Fibroblast of peridontal ligament (primary cell): ENCODE results near the gene MAP2K2.
"Not testable (repeated sequence)": the region's sequence is repeated elsewhere in the genome, so short reads cannot be mapped to it uniquely, and the experiment has no call there.

Experiments
- DNase-seq: peaks from one replicate; pipeline ENCODE4 v3.0.0-alpha.2; 2010; ENCODE audit errors: extremely low read depth

Gene MAP2K2

DNA sequence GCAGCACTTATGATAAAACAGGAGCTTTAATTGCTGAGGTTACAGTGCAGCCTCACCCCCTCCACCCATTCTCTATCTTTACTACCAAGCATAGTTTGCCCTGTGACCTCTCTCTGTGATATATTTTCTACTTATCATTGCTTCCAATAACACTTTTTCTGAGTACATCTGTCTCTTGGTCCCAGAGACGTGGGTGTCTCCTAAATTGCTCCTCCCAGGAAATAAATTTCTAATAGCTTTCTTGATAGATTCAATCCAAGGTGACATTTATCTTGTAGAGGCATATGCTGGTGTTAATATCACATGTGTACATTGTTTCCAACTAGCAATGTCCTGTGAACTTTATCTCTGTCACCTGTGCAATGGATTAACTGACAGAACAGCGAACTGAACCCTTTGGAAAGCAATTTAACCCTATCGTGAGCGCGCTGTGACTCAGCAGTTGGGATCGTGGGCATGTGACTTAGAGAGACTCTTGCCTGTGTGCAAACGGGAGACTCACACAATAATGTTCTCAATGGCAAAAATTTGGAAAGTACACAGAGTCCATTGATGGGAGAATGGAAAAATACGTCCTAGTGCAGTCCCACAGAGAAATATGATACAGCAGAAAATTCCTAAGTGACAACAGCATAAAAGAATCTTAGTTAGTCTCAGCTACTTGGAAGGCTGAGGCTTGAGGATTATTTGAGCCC, 7.0 kb upstream of the MAP2K2 start:
- peak; percentile 83 for DNase-seq

DNA sequence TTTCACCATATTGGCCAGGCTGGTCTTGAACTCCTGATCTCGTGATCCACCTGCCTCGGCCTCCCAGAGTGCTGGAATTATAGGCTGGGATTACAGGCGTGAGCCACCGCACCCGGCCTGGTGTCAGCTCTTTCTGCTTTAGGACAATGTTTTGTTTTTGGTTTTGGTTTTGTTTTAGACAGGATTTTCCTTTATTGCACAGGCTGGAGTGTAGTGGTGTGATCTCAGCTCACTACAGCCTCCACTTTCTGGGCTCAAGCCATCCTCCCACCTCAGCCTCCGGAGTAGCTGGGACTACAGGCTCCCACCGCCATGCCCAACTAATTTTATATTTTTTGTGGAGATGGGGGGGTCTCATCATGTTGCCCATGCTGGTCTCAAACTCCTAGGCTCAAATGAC, 5.1 kb upstream of the MAP2K2 start:
- DNase-seq, result not testable (repeated sequence)

DNA sequence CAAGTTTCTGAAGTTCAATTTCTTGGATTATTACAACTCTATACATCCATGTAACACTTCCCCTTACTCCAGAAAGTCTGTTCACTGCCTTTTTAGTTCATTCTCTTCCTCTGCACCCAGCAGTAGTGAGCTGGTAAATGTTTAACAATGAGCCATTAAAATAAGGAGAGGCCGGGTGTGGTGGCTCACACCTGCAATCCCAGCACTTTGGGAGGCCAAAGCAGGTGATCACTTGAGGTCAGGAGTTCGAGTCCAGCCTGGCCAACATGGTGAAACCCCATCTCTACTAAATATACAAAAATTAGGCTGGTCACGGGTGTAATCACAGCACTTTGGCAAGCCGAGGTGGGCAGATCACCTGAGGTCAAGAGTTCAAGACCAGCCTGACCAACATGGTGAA, 3.4 kb upstream of the MAP2K2 start:
- not testable (repeated sequence) for DNase-seq

DNA sequence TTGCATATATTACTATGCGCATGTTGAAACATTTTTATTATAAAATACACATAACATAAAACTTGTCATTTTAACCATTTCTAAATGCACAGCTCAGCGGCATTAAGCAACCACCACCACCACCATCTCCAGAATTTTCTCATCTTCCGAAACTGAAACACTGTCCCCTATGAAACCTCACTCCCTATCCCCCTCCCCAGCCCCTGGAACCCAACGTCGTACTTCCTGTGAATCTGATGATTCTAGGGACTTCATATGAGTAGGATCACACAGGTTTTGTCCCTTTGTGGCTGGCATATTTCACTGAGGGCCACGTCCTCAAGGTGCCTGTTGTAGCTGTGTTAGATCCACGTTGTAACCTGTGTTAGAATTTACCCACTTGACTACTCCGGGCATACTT, 716 bp upstream of the MAP2K2 start:
- DNase-seq, result no peak

DNA sequence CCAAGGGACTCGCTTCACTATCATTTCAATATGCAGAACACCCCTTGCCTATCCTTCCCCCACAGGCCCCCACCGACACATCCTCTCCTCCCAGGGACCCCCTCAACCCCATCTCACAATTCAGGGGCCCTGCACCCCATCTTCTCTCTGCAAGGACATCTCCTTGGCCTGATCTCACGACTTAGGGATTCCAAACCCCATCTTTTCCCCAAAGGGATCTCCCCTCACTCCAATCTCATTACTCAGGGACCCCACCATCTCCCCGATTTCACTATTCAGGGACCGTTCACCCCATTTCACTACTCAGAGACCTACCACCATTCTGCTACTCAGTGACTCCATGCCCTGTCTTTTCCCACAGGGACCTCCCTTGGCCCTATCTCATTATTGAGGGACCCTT, 1.4 kb downstream of the MAP2K2 start:
- no peak for DNase-seq

DNA sequence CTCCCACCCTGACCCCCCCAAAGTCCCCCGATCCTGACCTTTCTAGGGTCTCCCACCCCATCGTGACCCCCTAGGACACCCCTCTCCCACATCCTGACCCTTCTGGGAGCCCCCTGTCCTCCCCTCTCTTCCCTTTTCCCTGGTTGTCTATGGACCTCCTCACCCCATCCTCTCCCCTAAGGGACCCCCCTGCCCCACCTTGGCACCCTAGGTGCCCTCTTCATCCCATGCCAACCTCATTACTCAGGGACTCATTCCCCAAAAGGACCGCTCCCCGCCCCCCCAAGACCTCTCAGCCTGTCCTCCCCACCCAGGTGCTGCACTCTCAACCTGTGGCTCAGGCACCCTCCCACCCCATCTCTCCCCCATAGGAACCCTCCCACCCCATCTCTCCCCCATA, 2.1 kb downstream of the MAP2K2 start:
- DNase-seq, result no peak

DNA sequence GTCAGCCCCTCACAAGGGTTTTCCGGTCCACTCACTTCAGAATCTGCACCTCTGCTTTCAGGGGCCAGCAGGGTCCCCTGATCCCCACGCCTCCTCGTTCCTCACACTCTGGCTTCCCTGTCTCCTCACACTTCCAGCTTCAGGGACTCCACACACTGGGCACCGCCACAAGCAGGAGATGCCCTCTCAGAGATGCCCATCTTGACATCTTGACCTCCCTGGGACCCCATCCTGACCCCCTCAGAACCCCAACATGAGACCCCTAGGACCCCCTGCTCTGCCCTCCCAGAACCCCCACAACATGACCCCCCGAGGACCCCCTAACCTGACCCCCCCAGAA, 2.7 kb downstream of the MAP2K2 start:
- no peak for DNase-seq

DNA sequence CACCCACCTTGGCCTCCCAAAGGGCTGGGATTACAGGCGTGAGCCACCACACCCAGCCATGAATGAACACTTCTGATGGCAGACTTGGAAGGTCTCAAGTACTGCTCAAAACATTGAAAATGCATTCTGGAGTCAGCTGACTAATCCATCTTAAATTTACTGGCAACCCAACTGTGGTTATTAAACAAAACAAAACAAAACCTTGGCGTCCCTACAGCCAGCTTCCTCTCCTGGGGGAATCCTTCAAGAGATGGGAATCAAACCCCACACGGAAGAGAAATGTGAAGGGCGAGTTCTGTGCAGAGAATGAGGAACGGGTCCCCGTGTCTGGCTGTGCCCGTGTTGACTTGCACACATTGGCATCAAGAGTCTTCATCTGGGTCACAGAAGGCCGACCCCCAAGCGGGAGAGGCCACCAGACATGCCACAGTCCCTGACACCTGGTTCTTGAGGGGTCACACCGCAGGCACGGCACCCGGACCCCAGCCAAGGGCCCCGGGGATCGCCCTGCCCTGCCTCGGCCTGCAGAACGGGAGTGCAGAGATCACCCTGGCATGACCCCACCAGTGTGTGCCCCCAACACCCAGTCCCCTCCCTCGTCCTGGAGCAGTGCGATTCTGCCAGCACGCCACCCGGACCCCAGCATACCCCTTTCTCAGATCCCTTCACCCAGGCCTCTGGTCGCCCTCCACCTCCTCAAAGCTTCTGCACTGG, 3.2 kb downstream of the MAP2K2 start:
- DNase-seq, result peak; percentile 83

DNA sequence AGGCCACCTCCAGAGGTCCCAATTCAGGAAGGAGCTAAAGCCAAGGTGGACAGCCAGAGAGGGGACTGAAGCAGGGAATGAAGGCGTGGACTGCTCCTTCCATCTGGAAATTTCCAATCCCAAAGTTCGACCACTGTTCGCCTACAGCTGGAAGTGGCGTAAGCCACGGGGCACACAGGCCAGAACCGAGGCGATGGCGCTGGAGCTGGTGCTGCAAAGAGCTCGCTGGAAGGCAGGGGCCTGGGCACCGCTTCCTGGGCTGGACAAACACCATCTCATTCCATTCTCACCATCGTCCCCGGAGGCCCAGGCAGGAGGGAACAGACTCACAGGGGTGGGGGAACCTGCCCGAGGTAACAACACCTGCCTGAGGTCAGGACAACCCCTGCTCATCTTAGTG, 4.2 kb downstream of the MAP2K2 start:
- no peak for DNase-seq

DNA sequence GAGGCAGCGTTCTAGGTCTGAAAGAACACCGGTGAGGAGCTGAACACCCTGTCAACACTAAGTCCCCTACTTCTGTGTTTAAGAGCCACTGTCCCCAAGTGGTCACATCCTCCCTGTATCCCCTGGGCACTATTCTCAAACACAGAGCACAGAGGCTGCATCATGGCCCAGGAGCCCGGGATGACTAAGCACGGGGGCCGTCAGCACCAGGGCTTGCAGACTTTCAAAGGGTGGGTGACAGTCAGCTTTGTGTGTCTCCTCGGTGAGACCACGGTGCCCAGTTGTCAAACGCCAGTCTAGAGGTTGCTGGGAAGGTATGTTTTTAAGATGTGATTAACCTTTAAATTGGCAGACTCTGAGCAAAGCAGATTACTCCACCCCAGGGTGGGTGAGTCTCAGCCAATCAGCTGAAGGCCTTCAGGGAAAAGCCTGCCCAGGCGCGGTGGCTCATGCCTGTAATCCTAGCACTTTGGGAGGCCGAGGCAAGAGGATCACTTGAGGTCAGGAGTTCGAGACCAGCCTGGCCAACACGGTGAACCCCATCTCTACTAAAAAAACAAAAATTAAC, 8.0 kb downstream of the MAP2K2 start:
- no peak for DNase-seq

DNA sequence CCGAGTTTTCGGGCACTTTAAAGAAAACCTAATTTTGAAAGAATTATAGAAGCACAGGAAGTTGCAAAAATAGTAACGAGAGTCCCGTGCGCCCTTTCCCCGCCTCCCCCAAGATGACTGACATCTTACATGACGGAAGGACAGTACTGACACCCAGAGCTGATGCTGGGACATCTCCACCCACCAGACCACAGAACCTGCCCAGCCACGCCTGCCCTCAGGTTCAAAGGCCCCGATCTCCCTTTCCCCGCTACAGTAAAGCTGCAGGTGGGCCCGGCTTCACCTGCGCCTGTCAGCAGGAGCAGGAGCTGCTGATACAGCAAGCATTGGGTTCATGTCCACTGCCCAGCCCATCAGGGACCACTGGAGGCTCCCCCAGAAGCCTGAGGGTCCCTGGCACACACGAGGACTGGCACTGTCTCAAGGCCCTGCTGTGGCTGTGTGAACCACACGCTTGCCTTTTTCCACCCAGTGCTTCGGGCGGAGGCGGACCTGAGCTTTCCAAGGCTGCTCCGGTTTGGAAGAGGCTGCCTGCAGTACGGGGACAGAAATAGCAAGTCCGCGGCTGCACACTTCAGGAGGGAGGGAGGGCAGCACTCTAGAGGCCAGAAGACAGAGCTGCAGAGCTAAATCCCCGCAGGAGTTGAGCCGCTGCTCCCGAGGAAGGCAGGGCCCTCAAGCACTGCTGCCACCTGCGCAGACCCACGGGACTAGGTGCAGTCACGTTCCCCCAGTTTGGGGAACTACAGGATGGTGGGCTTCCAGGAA, 8.7 kb downstream of the MAP2K2 start:
- DNase-seq, result no peak

DNA sequence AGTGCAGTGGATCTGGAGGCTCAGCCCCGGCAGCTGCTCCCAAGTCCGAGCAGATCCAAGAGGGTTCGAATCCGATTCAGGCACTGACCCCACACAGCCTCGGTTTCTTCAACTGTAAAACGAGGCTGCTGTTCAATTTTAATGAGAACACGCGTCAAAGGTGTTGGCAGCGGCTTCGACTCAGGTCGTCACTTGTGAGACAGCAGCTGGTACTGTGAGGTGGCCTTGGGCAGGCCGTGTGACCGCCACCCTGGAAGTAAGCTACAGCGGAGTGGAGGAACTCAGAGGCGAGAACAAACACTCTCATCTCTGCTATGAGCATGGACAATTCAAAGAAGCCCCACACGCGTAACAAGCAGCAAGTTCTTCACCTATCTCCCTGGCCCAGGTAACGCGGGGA, 9.7 kb downstream of the MAP2K2 start:
- no peak for DNase-seq

DNA sequence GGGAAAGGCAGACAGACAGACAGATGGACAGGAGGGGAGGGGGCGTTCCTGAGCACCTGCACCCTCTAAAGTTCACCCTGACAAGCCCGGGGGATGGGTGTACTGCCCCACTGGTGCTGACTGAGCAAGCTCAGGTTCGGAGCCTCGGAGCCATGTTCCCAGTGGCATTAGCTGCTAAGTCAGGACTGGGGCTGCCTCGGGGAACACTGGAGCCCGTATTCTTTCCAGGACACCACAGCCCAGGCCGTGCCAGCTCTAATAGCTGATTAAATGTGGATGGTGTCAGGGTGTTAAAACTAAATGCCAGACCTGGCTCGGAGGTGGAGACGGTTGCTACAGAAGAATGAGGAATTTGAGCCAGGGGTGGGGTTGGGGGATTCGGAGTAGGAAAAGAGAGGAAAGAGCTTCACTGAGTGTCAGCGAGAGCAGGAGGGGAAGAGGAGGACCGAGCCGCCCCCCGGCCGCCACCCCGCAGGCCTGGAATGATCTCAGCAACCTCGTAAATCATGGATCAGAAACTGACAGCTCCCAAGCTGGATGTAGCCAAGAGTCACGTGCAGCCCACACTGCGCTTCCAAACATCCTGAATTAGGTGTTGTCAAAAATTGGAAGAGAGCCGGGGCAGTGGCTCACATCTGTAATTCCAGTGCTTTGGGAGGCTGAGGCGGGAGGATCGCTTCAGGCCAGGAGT, 10.4 kb downstream of the MAP2K2 start:
- DNase-seq, result no peak

DNA sequence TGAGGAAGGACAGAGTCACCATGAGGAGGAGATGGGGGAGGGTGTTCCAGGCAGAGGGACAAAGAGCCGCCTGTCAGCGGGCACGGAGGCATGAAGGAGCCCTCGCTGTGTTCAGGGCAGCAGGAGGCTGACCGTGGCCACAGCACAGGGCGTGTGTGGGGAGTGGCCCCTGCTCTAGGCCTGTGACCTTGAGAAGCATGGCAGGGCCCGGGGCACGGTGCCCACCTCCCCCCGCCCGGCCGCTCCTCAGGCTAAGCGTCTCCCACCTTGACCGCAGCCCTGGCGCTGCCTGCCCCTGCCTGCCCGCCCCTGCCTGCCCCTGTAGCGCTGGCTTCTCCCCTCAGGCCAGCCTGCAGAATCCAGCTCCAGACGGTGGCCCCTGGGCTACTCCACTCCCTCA, 11.6 kb downstream of the MAP2K2 start:
- DNase-seq, result no peak

DNA sequence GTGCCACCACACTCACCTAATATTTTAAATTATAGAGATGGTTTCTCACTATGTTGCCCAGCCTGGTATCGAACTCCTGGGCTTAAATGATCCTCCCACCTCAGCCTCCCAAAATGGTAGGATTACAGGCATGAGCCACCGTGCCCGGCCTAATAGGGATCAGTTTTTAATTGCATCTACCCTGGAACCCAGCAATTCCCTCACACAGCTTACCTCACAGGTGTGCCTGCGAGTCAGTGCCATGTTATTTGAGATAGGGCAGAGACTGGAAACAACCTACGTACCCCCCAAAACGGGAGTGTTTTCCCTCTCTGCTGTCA, 14.3 kb downstream of the MAP2K2 start:
- no peak for DNase-seq

DNA sequence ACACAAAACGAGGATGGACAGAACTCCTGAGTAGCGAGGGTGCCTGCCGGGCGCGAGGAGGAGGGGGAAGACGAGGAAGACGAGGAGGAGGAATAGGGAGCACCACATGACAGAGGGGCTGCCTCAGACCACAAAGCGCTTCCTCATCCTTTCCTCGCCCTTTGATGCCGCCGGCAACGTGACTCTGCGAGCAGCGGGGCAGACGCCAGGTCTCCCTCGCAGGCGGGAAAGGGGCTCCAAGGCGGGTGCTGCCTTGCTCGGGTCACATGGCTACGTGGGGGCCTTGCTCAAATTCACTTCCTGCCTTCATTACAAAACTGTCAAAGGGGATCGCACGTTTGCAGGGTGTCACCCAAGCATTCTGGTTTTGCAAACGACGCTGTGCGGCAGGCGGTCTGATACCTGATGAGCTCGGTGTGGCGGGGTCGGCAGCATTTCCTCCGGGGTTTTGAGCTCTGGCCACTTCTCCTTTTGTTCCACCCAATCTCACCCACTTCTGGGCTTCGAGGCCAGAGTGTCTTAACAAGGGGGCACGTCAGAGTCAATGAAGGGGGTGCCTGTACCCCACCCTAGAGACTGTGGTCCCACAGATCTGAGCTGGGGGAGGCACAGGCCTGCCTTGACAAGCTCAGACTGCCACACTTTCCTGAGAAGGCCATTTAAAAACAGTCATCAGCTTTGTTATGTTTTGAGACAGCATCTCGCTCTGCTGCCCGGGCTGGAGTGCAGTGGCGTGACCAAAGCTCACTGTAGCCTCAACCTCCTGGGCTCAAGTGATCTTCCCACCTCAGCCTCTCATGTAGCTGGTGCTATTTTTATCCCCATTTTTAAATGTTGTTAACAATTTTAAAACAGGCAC, 14.9 kb downstream of the MAP2K2 start:
- DNase-seq, result no peak

DNA sequence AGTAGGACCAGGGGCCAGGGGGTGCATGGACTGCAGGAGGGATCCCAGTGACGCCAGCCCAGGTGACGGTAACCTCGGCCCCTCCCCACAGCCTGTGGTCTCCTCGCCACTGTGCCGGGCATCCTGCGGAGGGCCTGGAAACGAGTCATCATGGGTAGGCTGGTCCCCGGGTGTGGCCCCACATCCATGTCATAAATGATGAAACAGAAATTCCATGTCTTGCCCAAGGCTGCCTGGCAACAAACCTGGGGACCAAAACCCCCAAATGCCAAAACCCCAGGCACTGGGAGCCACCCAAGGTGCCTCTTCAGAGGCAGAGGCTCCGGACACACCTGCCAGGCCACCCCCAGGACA, 20.9 kb downstream of the MAP2K2 start:
- DNase-seq, result peak; percentile 25

DNA sequence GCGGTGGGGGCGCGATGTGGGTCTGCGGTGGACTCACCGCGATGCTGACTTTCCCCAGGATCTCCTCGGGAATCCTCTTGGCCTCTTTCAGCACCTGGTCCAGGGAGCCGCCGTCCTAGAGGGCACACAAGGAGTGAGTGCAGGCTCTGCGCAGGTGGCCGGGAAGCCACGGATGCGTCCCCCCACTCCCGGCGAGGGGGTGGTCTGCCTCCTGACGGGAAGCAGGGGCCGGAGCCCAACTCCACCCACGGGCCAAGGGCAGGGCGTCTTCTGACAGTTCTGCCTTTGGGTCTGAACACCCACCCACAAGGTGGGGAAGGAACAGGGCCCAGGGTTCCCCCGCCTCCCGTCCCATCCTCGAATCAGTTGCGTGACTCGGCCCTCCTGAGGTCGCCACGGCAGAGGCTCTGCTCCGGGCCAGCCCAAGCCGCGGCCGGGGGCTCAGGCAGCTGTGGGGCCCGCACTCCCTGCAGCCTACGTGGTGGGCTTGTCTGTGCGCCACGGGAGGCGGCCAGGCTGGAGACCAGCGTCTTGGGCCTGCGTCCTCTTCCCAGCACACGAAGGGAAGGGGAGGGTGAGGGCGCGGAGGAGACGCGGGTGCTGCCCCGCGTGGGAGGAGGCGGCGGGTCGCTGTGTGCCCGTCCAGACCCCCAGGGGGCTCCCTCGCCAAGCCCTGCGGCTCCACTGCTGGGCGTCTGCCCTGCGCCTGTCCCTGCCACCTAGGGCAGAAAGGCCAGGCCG, 21.4 kb downstream of the MAP2K2 start:
- no peak for DNase-seq

DNA sequence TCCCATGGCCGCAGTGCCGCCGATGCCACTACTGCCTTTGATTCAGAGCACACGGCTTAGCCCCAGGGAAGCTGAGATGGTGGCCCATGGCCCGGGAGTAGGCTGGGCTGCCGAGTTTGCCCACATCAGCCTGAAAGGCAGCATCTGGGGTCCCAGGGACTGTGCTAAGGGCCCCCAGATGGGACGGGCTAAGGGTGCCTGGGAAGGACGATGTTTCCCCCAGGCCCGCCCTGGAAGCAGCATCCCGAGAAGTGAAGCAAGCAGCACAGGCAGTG, 22.5 kb downstream of the MAP2K2 start:
- DNase-seq, result no peak

DNA sequence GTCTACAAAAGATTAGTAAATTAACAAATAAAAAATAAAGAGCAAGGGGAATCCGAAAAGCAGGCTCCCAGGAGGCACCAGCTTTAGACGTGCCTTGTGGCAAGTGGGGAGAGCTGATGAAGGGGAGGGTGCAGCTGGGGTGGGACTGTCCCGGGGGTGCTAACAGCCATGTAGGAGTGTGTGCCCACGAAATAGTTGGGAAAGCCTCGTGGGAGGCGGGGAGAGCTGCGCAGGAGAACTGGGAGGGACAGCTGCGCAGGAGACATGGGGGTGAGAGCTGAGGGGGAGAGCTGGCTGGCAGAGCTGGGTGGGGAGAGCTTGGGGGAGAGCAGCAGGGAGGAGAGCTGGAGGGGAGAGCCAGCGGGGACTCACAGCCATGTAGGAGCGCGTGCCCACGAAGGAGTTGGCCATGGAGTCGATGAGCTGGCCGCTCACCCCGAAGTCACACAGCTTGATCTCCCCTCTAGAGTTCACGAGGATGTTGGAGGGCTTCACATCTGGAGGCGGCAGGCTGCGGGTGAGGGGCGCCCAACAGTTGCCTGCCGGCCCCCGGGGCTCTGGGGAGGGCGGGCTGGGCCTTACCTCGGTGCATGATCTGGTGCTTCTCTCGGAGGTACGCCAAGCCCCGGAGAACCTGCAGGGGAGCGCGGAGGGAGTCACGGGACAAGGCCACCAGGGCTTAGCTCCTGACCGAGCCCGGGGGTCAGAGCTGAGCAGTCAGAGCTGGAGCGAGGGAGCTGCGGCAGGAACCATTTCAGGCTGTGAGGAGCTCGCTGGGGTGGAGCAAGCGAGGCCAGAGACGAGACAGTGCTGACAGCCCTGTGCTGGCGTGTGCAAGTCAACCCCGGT, 23.1 kb downstream of the MAP2K2 start:
- no peak for DNase-seq
